Hematopoietic multipotent progenitor cell treated with erythropoietin and hydrocortisone succinate and interleukin-3 and kit ligand, for 15 days (in vitro differentiated cells): Measurements from ENCODE around the gene UBAC1.

Source experiments
- DNase-seq: peaks from one replicate; pipeline ENCODE4 v3.0.0-alpha.2; 2015; ENCODE audit warnings: low spot score

The UBAC1 gene

GRCh38 chr9:135941288-135941995 is 19.7 kb downstream of the UBAC1 start:
- no peak for DNase-seq

DNA sequence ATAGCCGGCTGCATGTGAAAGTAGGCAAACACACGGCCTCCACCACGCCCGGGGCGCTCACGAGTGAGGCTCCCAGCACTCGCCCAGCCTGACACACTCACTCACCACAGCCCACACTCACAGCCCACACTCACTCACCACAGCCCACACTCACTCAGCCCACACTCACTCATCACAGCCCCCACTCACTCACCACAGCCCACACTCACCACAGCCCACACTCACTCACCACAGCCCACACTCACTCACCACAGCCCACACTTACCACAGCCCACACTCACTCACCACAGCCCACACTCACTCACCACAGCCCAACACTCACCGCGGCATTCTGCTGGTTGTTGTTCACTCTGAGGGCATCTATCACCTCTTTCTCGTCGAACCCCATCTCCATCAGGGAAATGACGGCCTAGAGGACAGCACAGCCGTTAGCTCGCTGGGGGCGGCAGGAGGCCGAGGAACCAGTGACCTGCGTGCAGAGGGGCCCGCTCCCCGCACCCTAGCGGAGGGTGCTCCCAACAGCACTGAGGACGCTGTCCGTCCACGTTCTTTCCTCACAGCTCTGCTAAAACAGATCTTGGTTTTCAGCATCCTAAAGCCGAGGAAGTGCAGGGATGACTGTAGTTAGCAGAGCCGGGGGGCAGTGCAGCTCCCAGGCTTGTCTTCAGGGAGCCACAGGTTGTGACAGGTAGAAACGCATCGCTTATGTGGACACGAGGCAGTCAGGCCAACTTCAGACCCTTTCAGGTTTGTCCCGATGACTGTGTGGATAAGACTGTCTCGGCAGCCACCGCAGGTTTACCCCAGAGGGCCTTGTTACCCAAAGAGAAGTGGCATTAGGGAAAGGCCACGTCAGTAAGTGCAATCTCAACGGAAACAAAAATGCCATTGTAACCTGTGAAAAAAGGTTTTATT is 21.6 kb downstream of the UBAC1 start:
- DNase-seq = no peak

- no peak for DNase-seq
Observed at GRCh38 chr9:135937521-135938489, 23.4 kb downstream of the UBAC1 start.

GRCh38 chr9:135933114-135933513 is 28.1 kb downstream of the UBAC1 start:
- DNase-seq = no peak

DNA sequence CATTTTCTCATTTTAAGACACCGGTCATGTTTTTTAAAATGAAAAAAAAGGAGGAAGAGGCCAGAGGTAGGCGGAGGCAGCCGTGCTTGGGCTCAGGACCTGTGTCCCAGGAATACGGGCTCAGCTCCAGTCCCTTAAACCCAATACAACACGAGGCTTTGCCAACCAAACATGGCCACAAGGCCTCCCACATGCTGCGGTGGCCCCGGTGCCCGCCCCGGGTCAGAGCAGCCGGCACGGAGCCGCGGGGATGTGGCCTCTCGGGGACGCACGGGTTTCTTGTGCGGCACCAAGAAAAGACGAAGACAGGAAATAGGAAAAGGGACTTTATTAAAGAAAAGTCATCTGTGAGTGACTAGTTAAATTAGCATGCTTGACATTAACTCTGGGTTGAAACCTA is 28.5 kb downstream of the UBAC1 start:
- no peak for DNase-seq

GRCh38 chr9:135931349-135931820 is 29.8 kb downstream of the UBAC1 start:
- no peak for DNase-seq

GRCh38 chr9:135930446-135931345 is 30.5 kb downstream of the UBAC1 start:
- DNase-seq = no peak

GRCh38 chr9:135929656-135930445 is 31.3 kb downstream of the UBAC1 start:
- no peak for DNase-seq

DNA sequence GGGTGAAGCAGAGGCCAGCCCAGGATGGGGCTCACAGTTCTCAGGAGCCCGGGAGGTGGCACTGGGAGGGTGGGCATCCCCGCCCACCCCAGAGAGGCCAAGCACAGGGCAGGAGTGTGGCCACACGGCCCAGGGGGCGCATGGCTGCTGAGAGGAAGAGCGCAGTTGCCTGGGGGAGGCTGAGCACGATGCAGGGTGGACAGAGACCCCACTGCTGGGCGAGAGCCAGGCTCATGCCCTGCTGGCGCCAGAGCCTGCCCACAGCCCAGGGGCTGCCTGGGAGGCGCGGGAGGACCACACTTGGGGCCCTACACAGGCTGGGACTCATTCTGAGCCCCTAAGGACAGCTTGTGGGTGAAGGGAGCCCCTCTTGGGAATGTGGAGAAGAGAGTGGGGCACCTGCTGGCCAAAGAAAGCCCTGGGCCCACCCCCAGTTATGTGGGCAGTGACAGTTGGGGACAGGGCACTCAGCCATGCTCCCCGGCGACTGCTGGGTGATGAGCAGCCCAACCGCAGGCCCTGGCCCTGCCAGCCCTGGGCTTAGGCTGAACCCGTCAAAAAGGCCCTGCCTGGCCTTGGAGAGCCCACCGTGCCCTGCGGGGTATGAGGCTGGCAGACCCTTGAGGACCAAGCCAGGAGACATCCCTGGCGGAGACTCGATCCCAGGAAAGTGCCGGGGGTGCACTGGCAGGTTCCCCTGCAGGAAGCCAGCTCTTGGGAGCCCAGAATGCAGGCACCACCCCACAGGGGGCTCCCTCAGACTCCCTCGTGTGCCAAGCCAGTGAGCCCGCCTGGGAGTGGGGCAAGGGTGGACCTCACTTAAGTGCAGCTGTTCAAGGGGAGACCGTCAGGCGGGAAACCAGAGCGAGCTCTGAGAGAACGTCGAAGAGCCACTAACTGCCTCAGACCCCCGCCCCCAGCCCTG is 32.2 kb downstream of the UBAC1 start:
- no peak for DNase-seq

- DNase-seq = no peak
Observed at GRCh38 chr9:135928074-135928730, 33.0 kb downstream of the UBAC1 start.

DNA sequence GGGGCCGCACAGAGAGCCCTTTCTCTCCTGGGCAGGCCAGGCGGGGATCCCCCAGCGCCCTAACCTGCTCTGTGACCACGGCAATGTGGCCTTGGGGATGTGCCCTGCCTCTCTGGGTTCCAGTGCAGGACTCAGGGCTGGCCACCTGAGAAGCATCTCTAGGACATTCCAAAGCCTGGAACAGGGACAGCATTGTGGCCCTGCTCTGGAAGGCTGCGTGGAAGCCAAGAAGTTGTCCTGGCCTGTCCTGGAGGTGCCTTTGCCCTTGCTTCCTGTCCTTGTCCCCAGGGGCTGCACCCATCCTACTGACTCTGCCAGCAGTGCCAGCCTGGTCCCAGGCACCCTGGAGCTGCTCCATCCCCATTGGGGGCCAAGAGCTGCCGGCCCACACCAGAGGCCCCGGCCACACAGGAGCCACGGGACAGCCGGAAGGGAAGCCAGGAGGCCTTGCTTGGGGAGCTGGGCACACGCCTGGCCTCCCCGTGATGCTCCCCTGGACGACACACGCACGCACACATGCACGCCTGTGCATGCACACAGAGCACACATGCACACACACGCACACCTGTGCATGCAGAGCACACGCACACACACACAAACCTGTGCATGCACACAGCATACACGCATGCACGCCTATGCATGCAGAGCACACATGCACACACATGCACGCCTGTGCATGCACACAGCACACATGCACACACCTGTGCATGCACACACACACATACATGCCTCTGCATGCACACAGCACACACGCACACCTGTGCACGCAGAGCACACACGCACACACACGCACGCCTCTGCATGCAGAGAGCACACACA is 33.8 kb downstream of the UBAC1 start:
- no peak for DNase-seq

- peak; percentile 80 for DNase-seq
Observed at GRCh38 chr9:135926402-135927194, 34.6 kb downstream of the UBAC1 start.

GRCh38 chr9:135925496-135926133 is 35.6 kb downstream of the UBAC1 start:
- DNase-seq = no peak

- no peak for DNase-seq
Observed at GRCh38 chr9:135924628-135925338, 36.4 kb downstream of the UBAC1 start.

DNA sequence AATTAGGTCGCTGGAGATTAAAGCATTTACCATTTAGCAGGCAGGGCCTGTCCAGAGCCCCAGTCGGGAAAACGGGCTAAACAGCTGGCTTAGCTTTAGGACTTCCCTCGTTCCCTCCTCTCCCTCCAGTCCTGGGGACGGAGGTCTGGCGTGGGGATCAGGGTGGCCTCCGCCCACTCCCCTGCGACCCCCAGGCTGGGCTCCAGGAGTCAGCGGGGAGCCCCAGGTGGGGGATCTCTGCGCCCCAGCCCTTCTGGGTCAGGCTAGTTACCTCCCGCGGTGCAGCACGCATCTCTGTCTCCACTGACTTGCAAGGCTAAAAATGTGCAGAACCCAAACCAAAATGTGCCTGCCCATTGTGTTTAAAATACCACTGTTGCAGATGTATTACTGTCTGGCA is 37.7 kb downstream of the UBAC1 start:
- no peak for DNase-seq
